Panc1 (cell line): ENCODE results near the gene RBBP8. TPM values are rescaled to one million over a fixed set of nuclear protein-coding genes. Genes with fewer than 3 reads are reported as not detected.

Source experiments
- ATAC-seq: fragments of 200-7000 bp; cut with Tn5 transposase; 2 replicates; pipeline ENCODE4 v1.9.1; 2020; ENCODE audit warnings: mild to moderate bottlenecking, moderate library complexity
- BruUV-seq: library from RNA; stranded (reverse); fragments of 400-500 nt; replicated peaks from 2 replicates; lab custom pipeline; 2021; lab: Mats Ljungman, UMichigan
- CTCF ChIA-PET: fragments of 300-600 bp; sonication (Branson Sonifier 250); formaldehyde crosslinking; loops from one replicate; lab custom pipeline; 2022; ENCODE audit warnings: antibody characterized with exemption; lab: Charles Lee
- POLR2A ChIA-PET: fragments of 300-600 bp; sonication (Branson Sonifier 250); formaldehyde crosslinking; loops from one replicate; lab custom pipeline; 2022; ENCODE audit warnings: antibody characterized with exemption; lab: Charles Lee
- DNase-seq: peaks from one replicate; pipeline ENCODE4 v3.0.0-alpha.2; 2010; ENCODE audit warnings: low read depth, low spot score
- H3K27ac ChIP-seq: 2 replicates; pipeline ENCODE4 v1.5.1; 2011; ENCODE audit warnings: mild to moderate bottlenecking, low read length, inconsistent platforms
- H3K27me3 ChIP-seq: fragments of 200-500 bp; sonication (Bioruptor generic); 2 replicates; pipeline ENCODE4 v1.6.0; 2014; ENCODE audit warnings: low read length, inconsistent platforms; ENCODE audit not compliant: control insufficient read depth, insufficient read depth
- H3K36me3 ChIP-seq: fragments of 200-500 bp; sonication (Bioruptor generic); 2 replicates; pipeline ENCODE4 v1.5.1; 2014; ENCODE audit warnings: inconsistent platforms, mild to moderate bottlenecking, low read length, moderate library complexity; ENCODE audit not compliant: control insufficient read depth, insufficient read depth
- H3K4me1 ChIP-seq: 2 replicates; pipeline ENCODE4 v1.5.1; 2011; ENCODE audit warnings: inconsistent platforms, mild to moderate bottlenecking, low read length, moderate library complexity; ENCODE audit not compliant: control insufficient read depth, insufficient read depth
- H3K4me3 ChIP-seq, 2 experiments: 2 replicates each; pipeline ENCODE4 v1.5.1; 2011 to 2012; ENCODE audit warnings: low read depth in 2 of 2, low read length in 2 of 2, mild to moderate bottlenecking in 2 of 2, inconsistent platforms in 1 of 2, moderate library complexity in 1 of 2
- H3K9me3 ChIP-seq: fragments of 200-500 bp; sonication (Bioruptor generic); 2 replicates; pipeline ENCODE4 v1.5.1; 2014; ENCODE audit warnings: low read depth, mild to moderate bottlenecking, inconsistent platforms, low read length, moderate library complexity; ENCODE audit not compliant: control insufficient read depth, insufficient read depth
- POLR2AphosphoS5 ChIP-seq: IDR thresholded peaks from 2 replicates; pipeline ENCODE4 v1.6.1; 2012; ENCODE audit warnings: mild to moderate bottlenecking, low read depth, low read length, moderate library complexity
- SIN3A ChIP-seq: IDR thresholded peaks from 2 replicates; pipeline ENCODE4 v1.6.1; 2012; ENCODE audit warnings: low read depth, mild to moderate bottlenecking, low read length, moderate library complexity, borderline replicate concordance; ENCODE audit not compliant: insufficient read depth
- TCF7L2 ChIP-seq: IDR thresholded peaks from 2 replicates; pipeline ENCODE4 v1.6.1; 2011; ENCODE audit warnings: mild to moderate bottlenecking, low read depth, low read length, inconsistent platforms
- in situ Hi-C: cut with HindIII; loops from 2 replicates; pipeline ENCODE4 v1.10.0; 2016; ENCODE audit warnings: low sequenced_read_pairs, low pct_unique_long_range_greater_than_20kb
- intact Hi-C: fragments of 100-400 bp; cut with micrococcal nuclease; formaldehyde crosslinking; loops from one replicate; pipeline ENCODE4 v1.10.0; 2022; ENCODE audit not compliant: unreplicated experiment
- total RNA-seq: library from RNA; stranded (reverse); gene quantifications from one replicate; pipeline ENCODE4 v1.2.1, GENCODE V29; 2021; ENCODE audit not compliant: unreplicated experiment
- TF ChIP-seq, protein P1 (sequence below), 2 experiments: IDR thresholded peaks; 2 replicates each; pipeline ENCODE4 v1.6.1; 2011 to 2012; ENCODE audit warnings: low read depth in 2 of 2, control low read depth in 1 of 2, low read length in 1 of 2, mild to moderate bottlenecking in 1 of 2, moderate library complexity in 1 of 2; ENCODE audit not compliant: insufficient read depth in 1 of 2
- TF ChIP-seq, protein P2 (sequence below): fragments of 450-650 bp; IDR thresholded peaks from 2 replicates; pipeline ENCODE4 v1.5.1; 2017; ENCODE audit warnings: mild to moderate bottlenecking

Gene RBBP8
- total RNA-seq, 1 experiment from 2014 or later = 62.8 TPM

- intact Hi-C loops (no loop called here), in situ Hi-C loops (no loop called here)
- ChIA-PET POLR2A (no interaction called here), CTCF (no interaction called here)
- Histone ChIP-seq H3K4me3 (no peak overlapping the region), H3K27ac (no peak overlapping the region), H3K27me3 (no peaks in the 10 kb centered on the region), H3K36me3 (peaks cover 24% of the 10 kb centered on the region; the same call in 1 of the 2 replicates), H3K4me1 (no peaks in the 10 kb centered on the region), H3K9me3 (no peaks in the 10 kb centered on the region)
- no TSS peak for BruUV-seq
- TF ChIP-seq, protein P1, sequence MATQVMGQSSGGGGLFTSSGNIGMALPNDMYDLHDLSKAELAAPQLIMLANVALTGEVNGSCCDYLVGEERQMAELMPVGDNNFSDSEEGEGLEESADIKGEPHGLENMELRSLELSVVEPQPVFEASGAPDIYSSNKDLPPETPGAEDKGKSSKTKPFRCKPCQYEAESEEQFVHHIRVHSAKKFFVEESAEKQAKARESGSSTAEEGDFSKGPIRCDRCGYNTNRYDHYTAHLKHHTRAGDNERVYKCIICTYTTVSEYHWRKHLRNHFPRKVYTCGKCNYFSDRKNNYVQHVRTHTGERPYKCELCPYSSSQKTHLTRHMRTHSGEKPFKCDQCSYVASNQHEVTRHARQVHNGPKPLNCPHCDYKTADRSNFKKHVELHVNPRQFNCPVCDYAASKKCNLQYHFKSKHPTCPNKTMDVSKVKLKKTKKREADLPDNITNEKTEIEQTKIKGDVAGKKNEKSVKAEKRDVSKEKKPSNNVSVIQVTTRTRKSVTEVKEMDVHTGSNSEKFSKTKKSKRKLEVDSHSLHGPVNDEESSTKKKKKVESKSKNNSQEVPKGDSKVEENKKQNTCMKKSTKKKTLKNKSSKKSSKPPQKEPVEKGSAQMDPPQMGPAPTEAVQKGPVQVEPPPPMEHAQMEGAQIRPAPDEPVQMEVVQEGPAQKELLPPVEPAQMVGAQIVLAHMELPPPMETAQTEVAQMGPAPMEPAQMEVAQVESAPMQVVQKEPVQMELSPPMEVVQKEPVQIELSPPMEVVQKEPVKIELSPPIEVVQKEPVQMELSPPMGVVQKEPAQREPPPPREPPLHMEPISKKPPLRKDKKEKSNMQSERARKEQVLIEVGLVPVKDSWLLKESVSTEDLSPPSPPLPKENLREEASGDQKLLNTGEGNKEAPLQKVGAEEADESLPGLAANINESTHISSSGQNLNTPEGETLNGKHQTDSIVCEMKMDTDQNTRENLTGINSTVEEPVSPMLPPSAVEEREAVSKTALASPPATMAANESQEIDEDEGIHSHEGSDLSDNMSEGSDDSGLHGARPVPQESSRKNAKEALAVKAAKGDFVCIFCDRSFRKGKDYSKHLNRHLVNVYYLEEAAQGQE (IDR thresholded peaks at IDR 0.05; ENCODE audit: insufficient read depth in 1 of 2, low read depth in 2 of 2, low read length in 1 of 2) = no peak
- TF ChIP-seq, protein P2, sequence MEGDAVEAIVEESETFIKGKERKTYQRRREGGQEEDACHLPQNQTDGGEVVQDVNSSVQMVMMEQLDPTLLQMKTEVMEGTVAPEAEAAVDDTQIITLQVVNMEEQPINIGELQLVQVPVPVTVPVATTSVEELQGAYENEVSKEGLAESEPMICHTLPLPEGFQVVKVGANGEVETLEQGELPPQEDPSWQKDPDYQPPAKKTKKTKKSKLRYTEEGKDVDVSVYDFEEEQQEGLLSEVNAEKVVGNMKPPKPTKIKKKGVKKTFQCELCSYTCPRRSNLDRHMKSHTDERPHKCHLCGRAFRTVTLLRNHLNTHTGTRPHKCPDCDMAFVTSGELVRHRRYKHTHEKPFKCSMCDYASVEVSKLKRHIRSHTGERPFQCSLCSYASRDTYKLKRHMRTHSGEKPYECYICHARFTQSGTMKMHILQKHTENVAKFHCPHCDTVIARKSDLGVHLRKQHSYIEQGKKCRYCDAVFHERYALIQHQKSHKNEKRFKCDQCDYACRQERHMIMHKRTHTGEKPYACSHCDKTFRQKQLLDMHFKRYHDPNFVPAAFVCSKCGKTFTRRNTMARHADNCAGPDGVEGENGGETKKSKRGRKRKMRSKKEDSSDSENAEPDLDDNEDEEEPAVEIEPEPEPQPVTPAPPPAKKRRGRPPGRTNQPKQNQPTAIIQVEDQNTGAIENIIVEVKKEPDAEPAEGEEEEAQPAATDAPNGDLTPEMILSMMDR = no peak
- TF ChIP-seq TCF7L2 (no peak), SIN3A (no peak)
- DNase-seq (no peak), ATAC-seq (no peak)
These were observed 65.2 kb downstream of the RBBP8 start for GRCh38 chr18:22998344-22998743.

- no TSS peak for BruUV-seq
These were observed 66.1 kb downstream of the RBBP8 start for GRCh38 chr18:22999212-22999611.

More at GRCh38 chr18:22999212-22999611, 66.1 kb downstream of the RBBP8 start:
- ChIA-PET CTCF (no interaction called here), POLR2A (no interaction called here)
- Histone ChIP-seq H3K27me3 (no peaks in the 10 kb centered on the region), H3K9me3 (no peaks in the 10 kb centered on the region), H3K4me1 (no peaks in the 10 kb centered on the region), H3K4me3 (no peak overlapping the region), H3K27ac (no peak overlapping the region), H3K36me3 (peaks cover 20% of the 10 kb centered on the region; the same call in 1 of the 2 replicates)
- DNase-seq = no peak
- in situ Hi-C loops (no loop called here), intact Hi-C loops (no loop called here)
- no peak for TF ChIP-seq SIN3A
- no peak for TF ChIP-seq POLR2AphosphoS5
- TF ChIP-seq, protein P1 (IDR thresholded peaks at IDR 0.05; ENCODE audit: insufficient read depth in 1 of 2, low read depth in 2 of 2, low read length in 1 of 2) = no peak
- TF ChIP-seq, protein P2 = no peak
- TF ChIP-seq TCF7L2 = no peak
- ATAC-seq = no peak
